ENCODE data around the gene SGK1.
"Not testable (repeated sequence)": the region's sequence is repeated elsewhere in the genome, so short reads cannot be mapped to it uniquely, and the experiment has no call there.

The SGK1 gene

DNA sequence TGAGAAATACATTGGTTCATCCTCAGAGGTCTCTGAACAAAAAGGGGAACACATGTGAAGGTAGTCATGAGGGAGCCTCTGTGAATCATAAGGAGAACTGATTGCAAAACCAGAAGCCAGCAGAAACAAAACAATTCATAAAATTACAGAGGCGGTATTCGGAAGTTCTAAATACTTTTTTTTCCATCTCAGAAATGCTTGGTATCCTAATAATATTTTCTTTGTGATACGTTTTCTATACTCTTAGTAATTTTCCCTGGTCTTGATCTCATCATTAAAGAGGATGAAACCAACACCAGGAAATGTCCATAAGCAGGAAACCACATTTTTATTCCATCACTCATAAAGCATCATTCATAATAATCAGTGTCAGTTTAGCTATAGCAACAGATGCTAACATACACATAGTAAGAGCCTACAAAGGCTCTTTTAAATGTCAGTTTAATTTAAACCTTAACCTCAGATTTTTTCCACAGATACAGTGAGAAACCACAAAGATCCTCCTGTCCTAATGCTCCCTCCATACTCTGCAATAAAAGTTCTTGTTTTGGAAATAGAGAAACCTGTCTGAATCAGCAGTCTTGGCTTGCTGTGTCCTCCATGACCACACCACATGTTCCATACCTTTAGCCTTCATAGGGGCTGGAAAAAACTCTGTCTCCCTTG lies 29.2 kb downstream of the SGK1 start:
- peak; percentile 97 for DNase-seq (ENCODE audit: low read depth)
- TF ChIP-seq, protein P1, sequence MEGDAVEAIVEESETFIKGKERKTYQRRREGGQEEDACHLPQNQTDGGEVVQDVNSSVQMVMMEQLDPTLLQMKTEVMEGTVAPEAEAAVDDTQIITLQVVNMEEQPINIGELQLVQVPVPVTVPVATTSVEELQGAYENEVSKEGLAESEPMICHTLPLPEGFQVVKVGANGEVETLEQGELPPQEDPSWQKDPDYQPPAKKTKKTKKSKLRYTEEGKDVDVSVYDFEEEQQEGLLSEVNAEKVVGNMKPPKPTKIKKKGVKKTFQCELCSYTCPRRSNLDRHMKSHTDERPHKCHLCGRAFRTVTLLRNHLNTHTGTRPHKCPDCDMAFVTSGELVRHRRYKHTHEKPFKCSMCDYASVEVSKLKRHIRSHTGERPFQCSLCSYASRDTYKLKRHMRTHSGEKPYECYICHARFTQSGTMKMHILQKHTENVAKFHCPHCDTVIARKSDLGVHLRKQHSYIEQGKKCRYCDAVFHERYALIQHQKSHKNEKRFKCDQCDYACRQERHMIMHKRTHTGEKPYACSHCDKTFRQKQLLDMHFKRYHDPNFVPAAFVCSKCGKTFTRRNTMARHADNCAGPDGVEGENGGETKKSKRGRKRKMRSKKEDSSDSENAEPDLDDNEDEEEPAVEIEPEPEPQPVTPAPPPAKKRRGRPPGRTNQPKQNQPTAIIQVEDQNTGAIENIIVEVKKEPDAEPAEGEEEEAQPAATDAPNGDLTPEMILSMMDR (conservative IDR thresholded peaks at IDR 0.05; ENCODE audit: low read depth, low read length), result no peak
- H3K4me3 ChIP-seq (ENCODE audit: low read depth, low read length), result no peak overlapping the region

DNA sequence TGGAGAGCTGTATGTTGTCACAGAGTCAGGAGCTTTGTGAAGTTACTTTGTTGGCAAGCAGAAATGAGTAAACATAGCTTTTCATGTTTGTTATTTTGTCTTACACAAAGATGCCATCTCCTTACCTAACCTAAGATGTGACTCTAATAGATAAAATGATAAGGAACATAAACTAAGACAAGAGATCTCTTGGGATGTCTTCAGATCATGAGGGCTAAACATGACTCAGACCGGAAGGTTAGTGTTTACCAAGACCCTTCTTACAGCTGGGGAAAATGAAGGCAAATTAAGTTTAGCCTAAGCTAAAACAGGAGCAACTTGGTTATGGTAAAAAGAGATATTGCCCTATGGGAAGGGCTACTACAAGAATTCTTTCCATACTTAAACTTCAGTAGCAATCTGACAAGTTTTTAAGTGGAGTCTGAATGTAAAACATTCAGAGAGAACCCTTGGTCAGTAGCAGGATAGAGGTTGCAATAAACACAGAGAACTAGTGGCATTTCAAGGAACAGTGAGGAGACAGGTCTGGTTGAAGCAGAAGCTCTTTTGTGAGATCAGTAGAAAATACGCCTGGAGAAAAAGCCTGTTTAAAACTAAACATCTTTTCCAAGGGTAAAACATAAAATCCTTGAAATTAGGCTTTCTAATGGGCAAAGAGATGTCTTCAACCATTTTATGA lies 29.9 kb downstream of the SGK1 start:
- H3K4me3 ChIP-seq (ENCODE audit: low read depth, low read length), result no peak overlapping the region
- TF ChIP-seq, protein P1 (conservative IDR thresholded peaks at IDR 0.05; ENCODE audit: low read depth, low read length), result no peak
- peak; percentile 83 for DNase-seq (ENCODE audit: low read depth)

DNA sequence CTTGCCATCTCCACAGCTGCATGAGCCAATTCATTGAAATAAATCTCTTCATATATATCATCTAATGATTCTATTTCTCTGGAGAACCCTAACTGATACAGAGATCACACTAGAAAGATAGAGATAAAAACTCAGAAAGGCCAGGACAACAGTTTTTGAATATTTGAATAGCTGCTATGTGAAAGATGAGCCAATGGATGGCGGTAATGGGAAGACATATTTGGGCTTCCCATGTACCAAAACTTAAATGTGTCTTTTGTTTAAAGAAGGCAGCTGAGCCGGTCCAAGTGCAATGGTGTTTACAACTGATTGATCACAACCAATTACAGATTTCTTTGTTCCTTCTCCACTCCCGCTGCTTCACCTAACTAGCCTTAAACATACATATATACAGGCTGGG lies 35.1 kb downstream of the SGK1 start:
- TF ChIP-seq, protein P1 (conservative IDR thresholded peaks at IDR 0.05; ENCODE audit: low read depth, low read length), result peak; percentile 16
- peak; percentile 35 for DNase-seq (ENCODE audit: low read depth)
- no peak overlapping the region for H3K4me3 ChIP-seq (ENCODE audit: low read depth, low read length)

DNA sequence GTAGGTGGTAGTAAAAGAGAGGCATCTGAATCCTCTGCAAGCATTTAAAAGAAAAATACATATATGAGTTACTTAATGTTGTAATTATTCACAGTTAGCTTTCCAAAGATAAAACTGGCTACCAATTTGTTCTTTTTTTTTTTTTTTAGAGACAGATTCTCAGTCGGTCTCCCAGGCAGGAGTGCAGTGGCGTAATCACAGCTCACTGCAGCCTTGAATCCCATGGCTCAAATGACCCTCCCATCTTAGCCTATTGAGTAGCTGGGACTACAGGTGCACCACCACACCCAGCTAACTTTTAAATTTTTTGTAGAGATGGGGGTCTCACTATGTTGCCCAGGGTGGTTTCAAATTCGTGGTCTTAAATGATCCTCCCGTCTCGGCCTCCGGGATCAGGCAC lies 36.5 kb downstream of the SGK1 start:
- TF ChIP-seq, protein P1 (conservative IDR thresholded peaks at IDR 0.05; ENCODE audit: low read depth, low read length), result no peak
- DNase-seq (ENCODE audit: low read depth), result no peak
- no peak overlapping the region for H3K4me3 ChIP-seq (ENCODE audit: low read depth, low read length)

DNA sequence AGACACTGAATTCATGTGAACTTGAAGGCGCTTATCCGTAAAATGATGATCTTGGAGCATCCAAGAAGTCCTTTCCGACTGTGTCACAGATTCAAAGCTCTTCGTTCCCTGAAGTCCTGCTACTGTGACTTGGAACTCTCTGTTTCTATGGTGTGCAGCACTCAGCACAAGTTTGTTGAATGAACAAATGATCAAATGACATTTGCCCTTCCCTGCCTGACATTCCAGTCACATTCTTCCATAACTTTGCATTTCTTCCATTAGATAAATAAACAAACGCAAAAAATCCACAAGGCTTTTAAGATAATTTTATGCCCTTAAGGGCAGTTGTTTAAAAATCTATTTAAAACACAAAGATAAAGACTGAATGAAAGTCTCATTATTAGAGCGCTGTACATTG lies 39.9 kb downstream of the SGK1 start:
- DNase-seq (ENCODE audit: low read depth), result no peak
- TF ChIP-seq, protein P1 (conservative IDR thresholded peaks at IDR 0.05; ENCODE audit: low read depth, low read length), result no peak

DNA sequence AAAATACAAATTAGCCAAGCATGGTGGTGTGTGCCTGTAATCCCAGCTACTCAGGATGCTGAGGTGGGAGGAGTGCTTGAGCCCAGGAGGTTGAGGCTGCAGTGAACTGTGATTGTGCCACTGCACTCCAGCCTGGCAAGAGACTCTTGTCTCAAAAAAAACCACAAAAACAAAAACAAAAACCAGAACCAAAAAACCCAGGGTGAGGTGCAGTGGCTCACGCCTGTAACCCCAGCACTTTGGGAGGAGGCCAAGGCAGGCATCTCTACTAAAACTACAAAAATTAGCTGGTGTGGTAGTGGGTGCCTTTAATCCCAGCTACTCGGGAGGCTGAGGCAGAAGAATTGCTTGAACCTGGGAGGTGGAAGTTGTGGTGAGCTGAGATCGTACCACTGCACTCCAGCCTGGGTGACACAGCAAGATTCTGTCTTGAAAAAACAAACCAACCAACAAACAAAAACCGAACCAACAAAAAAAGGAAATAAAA lies 41.0 kb downstream of the SGK1 start:
- H3K4me3 ChIP-seq (ENCODE audit: low read depth, low read length), result not testable (repeated sequence)
- DNase-seq (ENCODE audit: low read depth), result peak; percentile 21

More for the DNA sequence above, 39.9 kb downstream of the SGK1 start:
- H3K4me3 ChIP-seq (ENCODE audit: low read depth, low read length), result no peak overlapping the region

DNA sequence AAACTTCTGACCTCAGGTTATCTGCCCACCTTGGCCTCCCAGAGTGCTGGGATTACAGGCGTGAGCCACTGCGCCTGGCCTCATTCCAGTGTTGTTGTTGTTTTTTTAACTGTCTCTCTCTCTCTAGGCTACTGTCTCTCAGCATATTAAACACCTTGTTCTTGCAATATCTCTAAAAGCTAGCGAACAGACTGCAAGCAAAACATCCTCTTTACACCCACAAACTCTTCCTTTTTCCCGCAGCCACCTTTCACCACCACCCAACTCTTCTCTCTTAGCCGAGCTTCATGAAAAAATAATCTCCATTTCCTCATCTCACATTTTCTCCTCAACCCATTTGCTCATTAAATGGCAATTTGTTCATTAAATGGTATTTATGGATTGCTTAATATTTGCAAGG lies 45.5 kb downstream of the SGK1 start:
- DNase-seq (ENCODE audit: low read depth), result no peak
- no peak overlapping the region for H3K4me3 ChIP-seq (ENCODE audit: low read depth, low read length)
- TF ChIP-seq, protein P1 (conservative IDR thresholded peaks at IDR 0.05; ENCODE audit: low read depth, low read length), result no peak
